Globus pallidus (tissue), 1 donor: ENCODE measurements around the gene TBPL1.
"Not testable (repeated sequence)": the region's sequence is repeated elsewhere in the genome, so short reads cannot be mapped to it uniquely, and the experiment has no call there.

Experiments used
- DNase-seq: peaks from one replicate; pipeline ENCODE4 v3.0.0-alpha.2; 2015; ENCODE audit warnings: low spot score

Gene TBPL1

DNA sequence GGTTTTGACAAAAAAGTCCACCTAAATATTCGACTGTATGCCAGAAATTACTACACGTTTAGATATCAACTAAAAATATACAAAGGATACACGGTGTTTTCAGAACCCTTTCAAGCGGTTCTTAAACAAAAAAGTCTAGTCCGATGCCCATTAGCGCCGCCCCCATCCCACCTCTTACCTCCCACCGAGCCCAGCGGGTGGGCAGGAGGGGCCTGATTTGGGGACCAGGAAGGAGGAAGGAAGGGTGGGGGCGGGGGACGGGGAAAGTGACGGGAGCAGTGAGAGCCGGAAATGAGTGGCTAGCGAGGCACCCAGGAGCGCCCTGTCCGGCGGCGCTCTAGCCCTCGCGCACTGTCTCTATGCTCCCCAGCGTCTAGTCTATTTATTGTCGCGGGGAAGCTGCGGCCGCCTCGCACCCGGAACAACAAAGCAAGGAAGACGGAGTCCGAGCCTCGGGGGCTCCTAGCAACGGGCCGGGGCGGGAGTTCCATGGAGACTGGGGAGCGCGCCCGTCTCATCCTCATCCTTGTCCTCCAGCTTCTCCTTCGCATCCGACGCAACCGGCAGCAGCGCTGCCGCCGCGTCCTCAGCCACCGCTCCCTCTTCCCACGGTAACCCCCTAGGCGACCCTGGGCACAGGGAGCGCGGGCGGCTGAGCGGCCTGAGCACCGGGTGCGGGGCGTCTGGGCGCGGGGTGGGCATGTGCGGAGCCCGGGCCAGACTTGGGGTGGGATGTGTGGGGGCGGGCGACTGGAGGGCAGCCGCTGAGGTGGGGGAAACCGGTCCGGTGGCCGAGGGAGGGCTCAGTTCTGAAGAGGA, at the start of gene TBPL1:
Gene TBPL1, plus strand, starts transcription at position 410 of the 819 bp plus-strand sequence. CDS start 26,902 bp downstream, outside the sequence.
- DNase-seq, result peak; percentile 97

DNA sequence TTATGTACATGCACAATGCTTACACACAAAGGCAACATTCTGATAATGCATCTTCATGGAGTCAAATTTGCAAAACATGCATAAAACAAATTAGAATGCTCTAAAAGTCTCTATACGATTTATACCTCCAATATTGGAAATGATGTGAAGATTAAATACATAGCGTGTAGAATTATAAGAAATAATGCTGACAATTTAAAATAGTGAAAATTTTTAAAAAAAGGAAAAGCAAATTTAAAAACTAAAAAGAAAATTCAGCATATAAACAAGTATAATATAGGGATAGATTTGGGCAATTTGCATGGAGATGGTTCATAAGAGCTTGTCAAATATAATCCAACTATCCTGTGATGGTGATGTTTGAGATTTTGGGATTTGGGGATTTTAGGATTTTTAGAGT, 49.2 kb upstream of the TBPL1 start:
- DNase-seq, result no peak

DNA sequence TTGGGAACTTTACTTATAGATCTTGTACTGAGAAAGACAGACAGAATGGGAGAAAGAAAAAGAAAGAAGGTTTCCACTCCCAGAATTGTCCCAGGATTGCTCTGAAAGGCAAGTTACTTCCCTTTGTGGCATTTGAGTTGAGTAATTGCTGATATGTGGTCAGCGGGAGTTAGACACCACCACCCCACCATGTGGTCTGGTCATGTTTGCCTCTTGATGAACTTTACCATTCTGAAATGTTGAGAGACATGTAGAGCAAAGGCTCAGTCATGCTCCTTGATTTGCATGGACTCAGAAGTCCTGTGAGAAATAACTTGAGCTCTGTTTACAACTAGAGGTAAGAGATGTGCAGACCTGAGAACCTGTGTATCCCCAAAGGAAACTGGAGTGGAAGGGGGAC, 47.0 kb upstream of the TBPL1 start:
- DNase-seq, result no peak

DNA sequence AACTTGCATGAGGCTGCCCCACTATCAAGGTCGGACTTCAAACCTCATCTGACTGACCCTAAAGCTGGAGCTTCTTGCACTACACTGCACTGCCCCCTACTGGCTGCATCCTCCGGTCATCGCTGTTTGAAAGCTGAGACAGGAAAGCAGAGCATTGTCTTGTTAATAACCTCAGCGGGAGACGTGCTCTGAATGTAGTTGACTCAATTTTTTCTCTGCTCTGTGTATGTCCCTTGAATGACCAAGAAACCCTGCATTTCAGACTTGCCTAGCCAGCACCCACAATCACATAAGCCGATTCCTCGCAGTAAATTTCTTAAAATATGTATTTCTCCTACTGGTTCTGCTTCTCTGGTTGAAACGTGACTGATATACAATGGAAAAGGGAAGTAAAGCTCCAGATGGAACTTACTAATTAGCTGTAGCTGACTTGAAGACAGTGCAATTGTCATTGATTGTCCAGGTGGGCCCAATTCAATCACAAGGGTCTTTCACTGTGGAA, 36.3 kb upstream of the TBPL1 start:
- peak; percentile 90 for DNase-seq

DNA sequence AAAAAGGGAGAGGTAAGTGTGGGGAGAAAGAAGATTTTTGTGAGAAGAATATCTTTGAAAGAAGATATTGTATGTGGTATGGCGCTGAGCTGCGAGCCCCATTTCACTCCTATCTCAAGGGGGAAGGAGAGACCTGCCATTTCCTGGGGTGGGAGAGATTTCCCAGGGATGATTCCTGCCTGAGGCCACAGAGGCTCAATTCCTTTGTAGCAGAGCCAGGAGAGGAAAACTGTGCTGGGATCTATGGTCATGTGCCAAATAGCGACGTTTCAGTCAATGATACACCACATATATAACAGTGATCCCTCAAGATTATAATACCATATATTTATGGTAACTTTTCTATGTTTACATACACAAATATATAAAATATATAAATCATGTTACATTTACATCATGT, 35.2 kb upstream of the TBPL1 start:
- no peak for DNase-seq

DNA sequence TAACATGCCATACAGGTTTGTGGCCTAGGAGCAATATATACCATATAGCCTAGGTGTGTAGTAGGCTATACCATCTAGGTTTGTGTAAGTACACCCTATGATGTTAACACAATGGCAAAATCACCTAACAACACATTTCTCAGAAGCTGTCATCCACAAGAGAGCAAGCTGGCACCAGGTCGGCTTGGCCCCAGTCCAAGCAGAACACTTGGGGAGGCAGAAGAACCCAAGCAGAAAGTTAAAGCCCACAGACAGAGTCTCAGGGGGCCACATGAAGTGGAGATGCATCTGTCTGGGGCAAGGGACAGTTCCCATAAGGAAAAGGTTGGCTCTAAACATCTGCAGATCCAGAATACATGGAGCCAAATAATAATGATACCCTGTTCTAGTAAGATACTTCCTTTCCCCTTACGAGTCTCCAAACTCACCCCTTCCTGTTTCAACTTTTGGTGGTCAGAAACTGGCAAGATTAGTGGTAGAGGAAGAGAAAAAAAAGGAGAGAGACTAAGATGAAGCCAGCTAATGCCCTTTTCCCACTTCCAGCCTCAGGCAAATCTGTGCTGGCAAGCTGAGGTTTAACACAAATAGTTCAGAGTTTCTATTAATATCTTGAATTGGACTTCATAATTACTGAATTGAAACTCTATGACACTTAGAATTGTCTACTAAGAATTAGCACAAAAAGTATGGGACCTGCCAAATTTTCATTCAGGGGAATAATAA, 34.7 kb upstream of the TBPL1 start:
- DNase-seq, result no peak

DNA sequence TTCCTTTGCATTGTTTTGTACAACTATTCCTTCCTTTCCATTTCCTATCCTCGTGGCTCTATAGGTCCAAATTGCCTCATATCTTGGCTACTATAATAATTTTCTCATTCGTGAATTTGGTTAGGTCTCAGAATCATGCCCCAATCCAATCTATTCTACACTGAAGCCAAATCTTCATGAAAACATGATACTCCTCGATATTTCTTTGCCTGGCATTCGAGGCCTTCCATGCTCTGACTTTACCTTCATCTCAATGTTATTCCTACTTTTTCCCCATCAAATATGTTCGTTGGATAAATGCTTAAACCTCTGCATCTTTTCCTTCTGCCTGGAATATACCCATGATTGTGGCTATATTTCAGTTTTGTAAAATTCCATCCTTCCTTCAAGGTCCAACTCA, 33.7 kb upstream of the TBPL1 start:
- DNase-seq, result no peak

DNA sequence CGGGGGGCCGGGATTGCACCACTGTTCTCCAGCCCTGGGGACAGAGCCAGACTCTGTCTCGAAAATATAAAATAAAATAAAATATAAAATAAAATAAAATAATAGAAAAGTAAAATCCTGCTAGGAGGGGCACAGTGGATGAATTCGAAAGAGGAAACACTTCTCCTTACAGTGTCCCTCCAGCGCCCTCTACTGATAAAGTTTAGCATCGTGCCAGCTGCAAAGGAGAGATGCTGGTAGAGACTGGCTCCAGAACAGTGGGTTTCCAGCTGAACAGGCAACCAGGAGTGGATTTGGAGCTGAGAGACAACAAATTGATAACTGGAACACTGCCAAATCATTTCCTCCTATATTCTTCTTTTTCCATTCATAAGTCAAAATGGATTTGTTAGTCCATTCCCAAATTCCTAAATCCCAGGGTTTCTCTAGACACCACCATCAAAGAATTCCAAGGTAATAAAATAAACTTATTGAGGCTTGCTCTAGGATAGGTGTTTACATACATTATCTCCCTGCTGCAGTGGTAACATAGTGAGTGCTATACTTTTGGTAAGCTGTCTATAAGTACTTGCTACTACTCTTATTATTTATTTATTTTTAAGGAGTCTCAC, 31.7 kb upstream of the TBPL1 start:
- peak; percentile 79 for DNase-seq

DNA sequence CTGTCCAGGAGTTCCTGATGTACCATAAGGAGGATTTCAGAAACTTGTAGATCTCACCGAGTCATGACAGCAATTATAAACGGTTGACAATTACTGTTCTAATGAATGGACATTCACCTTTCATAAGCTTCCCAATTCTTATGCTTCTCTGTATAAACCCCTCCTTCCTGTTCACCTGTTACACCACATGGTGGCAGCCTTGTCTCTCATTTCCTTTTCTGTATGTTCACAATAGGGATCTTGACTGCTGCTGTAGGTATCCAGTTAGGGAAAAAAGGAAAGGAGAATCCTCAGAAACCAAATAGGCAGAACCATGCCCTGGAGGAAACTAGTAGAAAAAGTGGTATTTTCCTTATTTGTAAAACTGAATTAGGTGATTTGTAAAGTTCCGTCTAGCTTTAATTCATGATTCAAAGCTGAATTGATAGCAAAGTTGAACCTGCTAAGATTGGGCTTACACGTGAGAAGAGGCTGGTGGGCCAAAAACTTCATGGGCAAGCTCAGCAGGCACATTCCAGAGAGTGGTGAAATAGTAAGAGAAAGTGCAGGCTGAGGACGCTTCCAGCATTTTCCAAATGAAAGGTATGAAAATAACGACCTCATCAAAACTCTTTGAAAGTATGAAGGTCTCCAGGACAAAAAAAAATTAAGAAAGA, 29.0 kb upstream of the TBPL1 start:
- DNase-seq, result peak; percentile 83

DNA sequence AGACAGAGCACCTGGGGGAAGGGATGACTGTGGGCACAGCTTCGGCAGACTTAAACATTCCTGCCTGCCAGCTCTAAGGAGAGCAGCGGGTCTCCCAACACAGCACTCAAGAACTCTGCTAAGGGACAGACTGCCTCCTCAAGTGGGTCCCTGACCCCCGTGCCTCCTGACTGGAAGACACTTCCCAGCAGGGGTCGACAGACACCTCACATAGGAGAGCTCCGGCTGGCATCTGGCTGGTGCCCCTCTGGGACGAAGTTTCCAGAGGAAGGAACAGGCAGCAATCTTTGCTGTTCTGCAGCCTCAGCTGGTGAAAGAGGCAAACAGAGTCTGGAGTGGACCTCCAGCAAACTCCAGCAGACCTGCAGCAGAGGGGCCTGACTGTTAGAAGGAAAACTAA, 21.8 kb upstream of the TBPL1 start:
- not testable (repeated sequence) for DNase-seq

DNA sequence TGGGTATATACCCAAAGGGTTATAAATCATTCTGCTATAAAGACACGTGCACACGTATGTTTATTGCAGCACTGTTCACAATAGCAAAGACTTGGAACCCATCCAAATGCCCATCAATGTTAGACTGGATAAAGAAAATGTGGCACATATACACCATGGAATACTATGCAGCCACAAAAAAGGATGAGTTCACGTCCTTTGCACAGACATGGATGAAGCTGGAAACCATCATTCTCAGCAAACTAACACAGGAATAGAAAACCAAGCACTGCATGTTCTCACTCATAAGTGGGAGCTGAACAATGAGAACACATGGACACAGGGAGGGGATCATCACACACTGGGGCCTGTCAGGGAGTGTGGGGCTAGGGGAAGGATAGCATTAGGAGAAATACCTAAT, 16.7 kb upstream of the TBPL1 start:
- DNase-seq, result not testable (repeated sequence)

DNA sequence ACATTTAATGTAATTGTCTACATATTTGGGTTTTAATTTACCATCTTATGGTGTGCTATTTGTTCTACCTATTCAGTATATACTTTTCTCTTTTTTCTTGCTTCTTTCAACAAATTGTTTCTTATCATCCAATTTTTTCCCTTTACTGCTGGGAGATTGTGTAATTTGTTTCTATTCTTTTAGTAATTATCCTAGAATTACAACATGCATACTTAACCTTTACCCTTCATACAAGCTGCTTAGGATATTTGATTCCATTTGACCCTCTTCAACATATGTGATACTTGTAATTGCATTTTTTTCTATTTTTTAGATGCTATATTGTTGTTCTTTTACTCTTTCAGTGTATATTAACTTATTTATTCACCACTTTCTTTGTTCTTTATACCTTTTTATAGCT, 15.1 kb upstream of the TBPL1 start:
- DNase-seq, result no peak

DNA sequence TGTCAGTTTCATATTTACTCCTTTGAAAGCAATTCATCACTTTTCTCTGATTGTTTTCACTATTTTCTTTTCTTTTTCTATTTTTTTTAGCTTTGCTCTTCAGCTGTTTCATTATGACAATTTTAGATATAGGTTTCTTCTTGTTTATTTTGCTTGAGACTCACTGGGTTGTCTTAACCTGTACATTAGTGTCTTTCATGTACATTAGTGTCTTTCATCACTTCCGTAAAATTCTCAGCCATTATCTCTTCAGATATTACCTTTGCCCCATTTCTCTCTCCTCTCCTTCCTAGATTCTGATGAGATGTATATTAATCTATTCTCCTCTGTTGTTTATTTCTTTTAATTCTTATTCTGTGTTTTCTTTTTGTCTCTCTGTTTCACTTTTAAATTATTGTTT, 14.5 kb upstream of the TBPL1 start:
- no peak for DNase-seq

DNA sequence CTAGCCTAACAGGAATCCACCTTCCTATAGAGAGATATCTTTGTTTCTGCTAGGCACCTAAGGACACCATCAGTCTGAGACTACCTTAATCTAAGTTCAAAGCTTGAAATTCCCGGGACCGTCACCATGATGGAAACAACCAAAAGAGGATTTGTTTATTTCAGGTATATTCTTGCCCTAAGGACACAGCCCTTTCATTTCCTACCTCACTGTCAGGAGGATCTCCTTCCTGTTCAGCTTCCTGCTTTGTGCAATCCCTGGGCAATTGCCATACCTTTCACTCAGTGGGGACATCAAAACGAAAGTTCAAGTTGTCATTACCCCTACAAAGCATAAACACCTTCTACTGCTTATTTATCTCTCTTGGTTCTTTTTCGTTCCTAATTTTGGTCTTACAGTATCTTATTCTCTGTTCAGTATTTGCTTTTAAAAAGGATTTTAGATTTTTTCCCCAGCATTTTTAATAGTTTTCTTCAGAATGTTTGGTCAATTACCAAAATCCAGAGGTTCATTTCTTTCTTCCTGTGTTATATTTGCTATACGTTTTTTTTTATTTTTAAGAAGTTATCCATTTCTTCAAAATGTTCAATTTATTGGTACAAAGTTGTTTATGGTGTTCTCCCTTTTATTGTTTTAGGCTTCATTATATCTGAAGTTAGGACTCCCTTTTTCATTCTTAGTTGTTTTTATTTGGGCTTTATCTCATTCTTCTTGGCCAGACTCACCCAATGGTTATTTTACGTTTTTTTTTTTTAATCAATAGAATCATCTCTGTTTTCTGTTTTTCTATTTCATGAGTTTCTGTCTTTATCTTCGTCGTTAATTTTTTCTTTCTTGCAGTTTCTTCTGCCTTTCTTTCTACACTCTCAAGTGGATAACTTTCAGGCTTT, 13.0 kb upstream of the TBPL1 start:
- no peak for DNase-seq

DNA sequence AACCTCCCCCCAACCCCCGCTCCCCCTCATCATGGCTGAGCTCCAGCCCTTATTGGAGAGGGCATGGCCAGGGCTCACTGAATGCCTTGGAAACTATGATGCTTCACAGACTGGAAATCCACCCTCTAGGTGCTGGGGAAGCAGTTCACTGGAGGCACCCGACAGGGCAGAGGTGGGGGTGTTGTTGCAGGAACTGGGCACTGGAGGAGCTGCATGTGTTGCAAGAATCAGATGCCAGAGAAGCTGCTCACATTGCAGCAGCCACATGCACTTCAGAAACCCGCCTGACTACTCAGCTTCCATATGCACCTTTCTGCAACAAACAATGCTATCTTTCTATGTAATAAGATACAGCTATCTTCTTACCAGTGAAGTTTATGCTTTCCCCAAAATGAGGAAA, 7.9 kb upstream of the TBPL1 start:
- DNase-seq, result no peak

DNA sequence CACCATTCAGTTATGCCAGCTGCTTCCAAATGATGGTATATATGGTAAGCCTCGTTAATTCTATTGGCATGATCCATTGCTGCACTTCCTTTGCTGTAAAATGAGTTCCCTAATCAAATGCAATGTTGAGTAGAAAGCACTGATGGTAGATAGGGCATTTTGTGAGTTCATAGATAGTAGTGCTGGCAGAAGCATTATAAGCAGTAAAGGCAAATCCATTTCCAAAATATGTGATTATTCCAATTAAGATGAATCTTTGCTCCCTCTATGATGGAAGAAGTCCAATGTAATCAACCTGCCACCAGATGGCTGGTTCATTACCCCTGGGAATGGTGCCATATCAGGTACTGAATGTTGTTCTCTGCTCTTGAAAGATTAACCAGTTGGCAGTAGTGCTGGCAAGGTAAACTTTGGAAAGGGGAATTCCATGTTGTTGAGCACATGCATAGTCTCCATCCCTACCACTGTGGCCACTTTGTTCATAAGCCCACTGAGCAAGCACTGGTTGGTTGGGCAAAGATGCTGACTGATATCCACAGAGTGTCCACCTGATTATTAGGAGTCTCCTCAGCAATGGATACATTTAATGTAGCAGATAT, 5.6 kb upstream of the TBPL1 start:
- DNase-seq, result no peak

DNA sequence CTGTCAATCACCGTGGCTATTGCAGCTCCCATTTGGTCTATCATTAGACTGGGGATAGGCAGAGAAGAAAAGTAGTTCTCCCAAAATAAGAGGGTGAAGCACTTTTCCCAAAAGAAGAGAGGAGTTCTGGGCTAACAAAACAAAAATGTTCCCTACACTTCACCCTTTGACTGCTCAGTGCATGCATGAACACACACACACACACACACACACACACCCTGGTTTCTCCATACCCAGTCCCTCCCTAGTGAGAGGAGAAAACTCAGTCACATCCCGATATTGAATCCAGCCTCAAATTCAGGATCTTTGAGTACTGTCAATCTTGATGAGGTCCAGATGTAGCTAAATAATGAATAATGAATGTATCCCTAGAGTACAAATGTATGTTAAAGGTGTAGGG, 4.6 kb upstream of the TBPL1 start:
- no peak for DNase-seq

DNA sequence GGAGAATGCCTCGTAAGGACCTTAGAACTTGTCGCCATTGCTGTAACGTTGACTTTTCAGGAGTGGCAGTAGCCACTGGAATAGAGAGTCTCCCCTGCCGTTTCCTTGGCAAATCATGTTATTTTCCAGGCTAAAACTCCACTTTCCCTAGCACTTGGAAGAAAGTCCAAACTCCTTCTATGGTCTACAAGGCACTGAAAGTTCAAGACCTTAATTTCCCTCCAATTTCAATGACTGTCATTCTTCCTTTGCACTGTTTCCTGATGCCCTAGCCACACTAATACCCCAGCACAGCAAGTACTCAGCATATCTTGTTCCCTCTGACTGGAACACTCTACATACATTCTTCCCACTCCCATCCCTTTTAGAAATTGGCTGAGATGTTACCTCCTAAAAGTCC, 1.8 kb upstream of the TBPL1 start:
- DNase-seq, result no peak

DNA sequence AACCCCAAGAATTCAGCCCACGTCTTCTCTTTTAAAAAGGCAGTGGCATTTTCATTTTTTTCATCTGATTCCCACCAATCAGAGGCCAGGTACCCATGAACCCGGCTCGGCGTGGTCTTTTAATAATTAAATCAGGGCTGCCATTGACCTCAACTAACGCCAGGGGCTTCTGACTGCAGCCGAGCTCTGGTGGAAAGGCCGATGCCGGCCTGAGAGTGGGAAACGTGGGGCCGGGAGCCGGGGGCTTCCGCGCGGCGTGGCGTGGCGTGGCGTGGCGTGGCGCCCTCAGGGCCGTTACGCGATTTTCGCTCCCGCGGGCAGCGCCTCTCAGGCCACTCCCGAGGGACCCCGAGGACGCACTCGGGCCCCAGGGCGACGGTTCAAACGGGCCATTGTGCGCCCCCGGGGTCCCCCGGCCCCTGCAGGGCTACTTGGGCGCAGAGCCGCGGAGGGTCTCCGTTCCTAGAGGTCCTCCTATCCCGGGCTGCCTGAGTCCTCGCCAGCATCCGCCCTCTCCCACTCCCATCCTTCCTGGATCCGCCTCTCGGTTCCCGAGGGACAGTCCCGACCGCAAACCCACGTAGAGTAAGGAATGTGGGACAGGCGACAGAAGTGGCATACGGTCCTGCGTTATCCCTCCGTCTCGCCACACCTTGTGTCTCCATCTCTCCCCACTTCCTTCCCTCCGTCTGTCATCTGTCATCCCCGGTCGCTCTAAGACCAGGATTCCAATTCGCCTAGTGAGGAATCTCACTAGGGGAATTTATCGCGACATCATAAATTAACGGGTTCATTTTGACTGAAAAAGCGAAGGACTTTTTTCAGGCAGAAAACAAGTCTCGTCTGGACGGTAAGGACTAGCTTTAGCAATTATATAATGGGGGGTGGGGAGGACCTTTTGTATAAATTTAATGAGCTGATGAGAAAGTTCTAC, 876 bp upstream of the TBPL1 start:
- peak; percentile 61 for DNase-seq
